ENCODE results near the gene WDR82.
A peak's percentile ranks its signal among the peaks of the same experiment; 100 is the strongest.

WDR82 gene

DNA sequence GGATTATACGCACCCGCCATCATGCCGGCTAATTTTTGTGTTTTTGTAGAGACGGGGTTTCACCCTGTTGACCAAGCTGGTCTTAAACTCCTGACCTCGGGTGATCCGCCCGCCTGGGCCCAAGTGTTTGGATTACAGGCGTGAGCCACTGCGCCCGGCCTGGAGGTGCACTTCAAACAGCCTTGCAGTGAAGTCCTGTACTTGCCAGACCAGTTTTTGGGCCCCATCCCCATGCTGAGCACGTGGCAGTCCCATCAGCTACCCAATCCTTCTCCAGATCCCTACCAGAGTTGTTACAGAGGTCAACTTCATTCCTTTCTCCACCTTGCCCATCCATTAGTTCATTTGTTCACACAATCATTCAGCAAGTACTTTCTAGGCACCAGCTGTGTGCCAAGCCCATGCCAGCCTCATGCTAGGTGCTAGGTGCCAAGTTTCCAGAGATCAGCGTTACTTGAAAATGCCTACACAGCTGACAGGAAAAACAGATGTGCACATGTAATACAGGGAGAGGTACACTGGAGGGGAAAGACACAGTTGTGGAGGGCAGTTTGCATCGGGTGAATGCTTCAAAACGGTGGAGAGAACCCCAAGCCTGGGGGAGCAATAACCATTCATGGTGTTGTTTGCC is 39.9 kb upstream of the WDR82 start:
- Histone ChIP-seq H3K9me3 (ENCODE audit: control insufficient read depth, insufficient read depth, low read length) (no peaks in the 10 kb centered on the region), H3K79me2 (ENCODE audit: control insufficient read depth, low read length) (no peaks in the 10 kb centered on the region), H3K9me2 (replicated peaks; ENCODE audit: control insufficient read depth, low read length) (no peaks in the 10 kb centered on the region), H3K4me2 (ENCODE audit: low read length) (no peak overlapping the region), H4K20me1 (ENCODE audit: control insufficient read depth, insufficient read depth, low read depth, low read length) (no peaks in the 10 kb centered on the region), H3K36me3 (ENCODE audit: control insufficient read depth, low read length) (no peaks in the 10 kb centered on the region), H3K27ac (ENCODE audit: low read depth, low read length) (no peak overlapping the region), H3K4me3 (ENCODE audit: low read length) (no peak overlapping the region), H3K4me1 (ENCODE audit: control insufficient read depth, low read length) (peaks cover 15% of the 10 kb centered on the region), H3F3A (ENCODE audit: control insufficient read depth, insufficient read depth) (no peaks in the 10 kb centered on the region), H3K27me3 (ENCODE audit: control insufficient read depth, low read length) (no peaks in the 10 kb centered on the region)
- no peak for TF ChIP-seq CTCF (IDR thresholded peaks at IDR 0.05; ENCODE audit: low read depth, low read length, poor library complexity, severe bottlenecking)
- TF ChIP-seq EZH2phosphoT487 (IDR thresholded peaks at IDR 0.05; ENCODE audit: borderline replicate concordance, low read length), result no peak

DNA sequence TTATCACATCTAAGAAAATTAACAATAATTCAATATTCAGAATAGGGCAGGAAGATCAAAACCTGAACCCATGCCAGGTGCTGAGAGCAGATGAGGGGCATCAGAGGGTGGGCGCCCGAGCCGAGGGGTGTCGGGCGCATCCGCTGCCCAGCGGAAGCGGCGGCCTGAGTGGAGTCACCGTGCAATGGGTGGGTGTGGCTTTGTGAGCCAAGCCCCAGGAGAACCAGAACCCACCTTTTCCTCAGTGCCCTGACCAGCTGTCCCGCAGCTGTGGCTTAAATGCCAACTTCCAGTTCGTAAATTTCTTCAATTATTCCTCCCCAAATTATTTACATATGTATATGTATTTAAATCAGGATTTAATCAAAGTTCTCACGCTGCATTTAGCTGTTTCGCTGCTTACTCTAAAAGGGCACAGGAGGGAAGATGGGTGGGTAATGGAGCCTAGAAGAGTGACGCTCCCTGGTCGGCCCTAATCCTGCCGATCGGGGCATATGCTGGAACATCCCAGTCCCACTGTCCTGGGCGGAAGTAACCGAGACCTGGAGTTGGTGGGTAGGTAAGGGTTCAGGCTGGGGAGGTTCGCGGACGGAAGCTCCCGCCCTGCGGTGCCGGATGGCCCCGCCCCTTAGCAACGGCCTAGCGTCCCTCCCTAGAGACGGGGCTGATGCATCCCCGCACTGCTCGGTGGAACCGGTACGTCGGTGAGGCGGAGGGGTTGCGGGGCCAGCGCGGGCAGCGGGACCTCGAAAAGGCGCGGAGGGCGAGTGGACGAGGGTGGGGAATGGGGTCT is 39.0 kb upstream of the WDR82 start:
- Histone ChIP-seq H3K27me3 (ENCODE audit: control insufficient read depth, low read length) (no peaks in the 10 kb centered on the region), H3K36me3 (ENCODE audit: control insufficient read depth, low read length) (no peaks in the 10 kb centered on the region), H3K9me2 (replicated peaks; ENCODE audit: control insufficient read depth, low read length) (no peaks in the 10 kb centered on the region), H4K20me1 (ENCODE audit: control insufficient read depth, insufficient read depth, low read depth, low read length) (no peaks in the 10 kb centered on the region), H3K4me1 (ENCODE audit: control insufficient read depth, low read length) (peaks cover 16% of the 10 kb centered on the region), H3K79me2 (ENCODE audit: control insufficient read depth, low read length) (no peaks in the 10 kb centered on the region), H3K4me2 (ENCODE audit: low read length) (peak overlapping the region; percentile 61), H3K4me3 (ENCODE audit: low read length) (peak overlapping the region; percentile 41), H3K9me3 (ENCODE audit: control insufficient read depth, insufficient read depth, low read length) (no peaks in the 10 kb centered on the region), H3F3A (ENCODE audit: control insufficient read depth, insufficient read depth) (no peaks in the 10 kb centered on the region), H3K27ac (ENCODE audit: low read depth, low read length) (no peak overlapping the region)
- TF ChIP-seq CTCF (IDR thresholded peaks at IDR 0.05; ENCODE audit: low read depth, low read length, poor library complexity, severe bottlenecking) (no peak), EZH2phosphoT487 (IDR thresholded peaks at IDR 0.05; ENCODE audit: borderline replicate concordance, low read length) (no peak)

DNA sequence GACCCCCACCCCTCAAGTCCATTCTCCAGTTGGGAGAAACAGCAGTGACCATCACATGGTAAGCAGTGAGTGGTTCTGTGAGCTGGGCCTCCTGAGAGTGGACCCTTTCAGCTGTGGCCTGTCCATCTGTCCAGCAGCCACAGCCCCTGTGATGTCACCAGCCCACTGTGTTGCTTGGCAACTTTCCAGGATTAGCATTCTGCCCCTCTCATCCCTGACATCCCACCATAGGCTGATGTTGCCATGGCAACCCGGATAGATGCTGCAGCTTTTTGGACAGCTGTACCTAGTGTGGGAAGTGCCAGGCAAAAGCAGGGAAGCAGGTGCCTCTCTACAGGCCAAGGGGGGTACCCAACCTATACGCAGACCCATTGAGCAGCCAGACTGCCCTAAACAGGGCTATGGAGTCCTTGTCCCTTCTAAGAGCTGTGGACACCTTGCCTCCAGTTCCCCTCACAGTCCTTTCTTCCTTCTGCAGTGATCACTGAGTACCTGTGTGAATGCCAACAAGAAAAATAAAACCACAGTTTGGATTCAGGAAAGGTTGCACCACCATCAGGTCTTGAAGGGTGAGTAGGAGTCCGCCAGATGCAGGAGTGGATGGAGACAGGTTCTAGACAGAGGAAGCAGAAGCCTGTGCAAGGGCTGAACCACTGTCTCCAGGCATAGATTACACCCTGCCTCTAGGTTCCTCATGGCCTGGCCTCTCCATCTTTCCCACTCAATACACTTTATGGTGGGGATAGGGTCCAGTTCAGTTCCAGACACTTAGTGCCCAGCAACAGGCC is 37.7 kb upstream of the WDR82 start, which contains the start of gene DNAH1:
DNAH1 (plus strand) TSS at position 343 of the 788 bp plus-strand sequence. CDS start 6,124 bp downstream, outside the sequence.
- Histone ChIP-seq H3K9me2 (replicated peaks; ENCODE audit: control insufficient read depth, low read length) (no peaks in the 10 kb centered on the region), H3K27me3 (ENCODE audit: control insufficient read depth, low read length) (no peaks in the 10 kb centered on the region), H3F3A (ENCODE audit: control insufficient read depth, insufficient read depth) (no peaks in the 10 kb centered on the region), H3K4me2 (ENCODE audit: low read length) (peak within 1 kb of the TSS; percentile 61; the same call in 1 of the 2 replicates), H3K27ac (ENCODE audit: low read depth, low read length) (no peak within 1 kb of the TSS), H4K20me1 (ENCODE audit: control insufficient read depth, insufficient read depth, low read depth, low read length) (no peaks in the 10 kb centered on the region), H3K36me3 (ENCODE audit: control insufficient read depth, low read length) (no peaks in the 10 kb centered on the region), H3K4me3 (ENCODE audit: low read length) (no peak within 1 kb of the TSS; the same call in 1 of the 2 replicates), H3K4me1 (ENCODE audit: control insufficient read depth, low read length) (peaks cover 16% of the 10 kb centered on the region), H3K9me3 (ENCODE audit: control insufficient read depth, insufficient read depth, low read length) (no peaks in the 10 kb centered on the region), H3K79me2 (ENCODE audit: control insufficient read depth, low read length) (no peaks in the 10 kb centered on the region)
- TF ChIP-seq EZH2phosphoT487 (IDR thresholded peaks at IDR 0.05; ENCODE audit: borderline replicate concordance, low read length) (no peak), CTCF (IDR thresholded peaks at IDR 0.05; ENCODE audit: low read depth, low read length, poor library complexity, severe bottlenecking) (no peak)
